ENCODE data around the gene SPATA33.

Gene SPATA33

DNA sequence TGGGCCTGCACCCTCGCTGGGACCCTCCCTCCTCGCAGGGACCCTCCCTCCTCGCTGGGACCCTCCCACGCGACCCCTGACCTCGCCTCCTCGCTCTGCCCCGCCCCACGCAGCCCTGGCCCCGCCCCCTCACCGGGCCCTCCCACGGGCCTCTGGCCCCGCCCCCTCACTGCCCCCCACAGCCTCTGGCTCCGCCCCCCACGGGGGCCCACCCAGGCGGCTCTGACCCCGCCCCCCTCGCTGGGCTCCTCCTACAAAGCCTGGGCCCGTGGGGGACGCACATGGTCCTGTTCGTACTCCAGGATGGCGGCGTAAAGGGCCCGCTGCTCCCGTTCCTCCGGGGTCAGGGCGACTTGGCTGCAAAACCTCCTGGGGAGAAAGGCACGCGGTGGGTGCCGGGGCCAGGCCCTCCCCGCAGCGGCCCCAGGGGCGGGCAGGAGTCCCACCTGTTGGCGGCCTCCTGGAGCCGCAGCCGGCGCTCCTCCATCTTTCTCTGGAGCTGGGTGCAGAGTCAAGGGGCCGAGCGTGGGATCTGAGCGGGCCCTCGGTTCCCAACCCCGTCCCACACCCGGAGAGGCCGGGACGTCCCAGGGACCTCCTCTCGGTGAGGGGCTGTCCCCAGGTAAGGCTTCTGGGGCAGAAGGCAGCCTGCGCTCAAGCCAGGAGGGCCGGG lies 54.1 kb downstream of the SPATA33 start:
- peak; percentile 77 for DNase-seq

DNA sequence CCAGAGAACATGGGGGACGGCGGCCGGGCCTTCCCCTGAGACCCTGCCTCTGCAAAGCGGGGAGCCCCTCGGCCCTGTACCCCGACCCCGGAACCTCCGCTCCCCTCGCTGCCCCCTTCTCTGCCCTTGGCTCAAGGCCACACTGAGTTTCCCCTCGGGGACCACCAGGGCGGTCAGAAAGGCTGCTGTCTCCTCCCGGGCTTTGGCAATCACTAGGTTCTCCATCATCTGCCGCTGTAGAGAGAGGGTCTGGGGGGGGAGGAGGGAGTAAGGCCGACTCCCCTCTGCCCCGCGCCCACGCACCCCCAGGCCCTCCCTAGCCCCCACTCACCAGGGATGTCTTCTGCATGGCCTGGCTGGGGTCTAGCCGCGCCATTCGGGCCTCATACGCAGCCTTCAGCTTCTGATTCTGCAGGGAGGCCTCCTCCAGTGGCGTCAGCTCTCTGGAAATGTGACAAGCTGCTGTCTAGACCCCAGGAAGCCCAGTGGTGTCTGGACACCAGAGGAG lies 54.7 kb downstream of the SPATA33 start:
- DNase-seq: no peak

DNA sequence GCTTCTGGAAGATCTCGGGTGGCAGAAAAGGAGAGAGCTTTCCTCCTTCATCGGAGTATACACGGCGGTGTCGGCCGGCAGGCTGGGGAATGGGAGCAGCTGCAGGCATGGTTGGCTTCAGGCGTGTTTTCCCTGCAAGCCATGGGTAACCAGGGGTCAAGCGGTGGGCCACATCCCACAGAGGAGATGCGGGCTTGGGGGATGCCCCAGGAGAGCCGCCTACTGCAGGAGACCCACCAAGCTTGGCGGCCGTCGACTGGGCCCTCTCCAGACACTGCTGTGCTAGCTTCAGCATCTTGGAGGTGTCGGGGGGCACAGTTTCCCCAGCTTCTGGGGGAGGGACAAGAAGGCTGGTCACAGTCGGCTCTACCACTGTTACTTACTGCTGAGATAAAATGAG lies 58.9 kb downstream of the SPATA33 start:
- DNase-seq: no peak

DNA sequence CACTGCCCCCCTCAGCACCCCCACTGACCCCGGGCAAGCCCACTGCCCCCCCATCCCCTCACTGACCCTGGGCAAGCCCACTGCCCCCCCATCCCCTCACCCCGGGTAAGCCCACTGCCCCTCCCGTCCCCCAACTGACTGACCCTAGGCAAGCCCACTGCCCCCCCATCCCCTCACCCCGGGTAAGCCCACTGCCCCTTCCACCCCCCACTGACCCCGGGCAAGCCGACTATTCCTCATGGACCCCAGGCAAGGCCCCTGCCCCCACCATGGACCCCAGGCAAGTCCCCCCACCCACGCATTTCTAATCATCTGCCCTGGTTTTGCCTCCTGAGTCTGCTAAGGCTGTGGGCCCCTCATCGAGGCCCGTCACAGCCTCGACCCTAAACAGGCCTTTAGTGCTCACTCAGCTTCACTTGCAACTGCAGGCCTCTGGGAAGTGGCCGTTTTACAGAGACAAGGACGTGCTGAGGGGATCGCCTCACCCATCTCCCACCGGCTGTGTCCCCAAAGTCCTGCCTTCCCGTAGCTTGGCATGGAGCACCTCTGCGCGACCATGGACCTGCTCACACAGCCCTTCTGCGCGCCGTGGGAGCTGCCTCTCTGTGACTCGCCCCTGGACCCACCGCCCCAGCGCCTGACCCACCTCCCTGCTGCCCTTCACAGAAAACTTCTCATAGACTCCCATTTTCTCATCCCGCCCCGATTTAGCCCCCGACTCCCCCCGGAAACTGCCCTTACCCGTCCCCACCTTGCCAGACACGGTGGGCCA lies 59.5 kb downstream of the SPATA33 start:
- no peak for DNase-seq

DNA sequence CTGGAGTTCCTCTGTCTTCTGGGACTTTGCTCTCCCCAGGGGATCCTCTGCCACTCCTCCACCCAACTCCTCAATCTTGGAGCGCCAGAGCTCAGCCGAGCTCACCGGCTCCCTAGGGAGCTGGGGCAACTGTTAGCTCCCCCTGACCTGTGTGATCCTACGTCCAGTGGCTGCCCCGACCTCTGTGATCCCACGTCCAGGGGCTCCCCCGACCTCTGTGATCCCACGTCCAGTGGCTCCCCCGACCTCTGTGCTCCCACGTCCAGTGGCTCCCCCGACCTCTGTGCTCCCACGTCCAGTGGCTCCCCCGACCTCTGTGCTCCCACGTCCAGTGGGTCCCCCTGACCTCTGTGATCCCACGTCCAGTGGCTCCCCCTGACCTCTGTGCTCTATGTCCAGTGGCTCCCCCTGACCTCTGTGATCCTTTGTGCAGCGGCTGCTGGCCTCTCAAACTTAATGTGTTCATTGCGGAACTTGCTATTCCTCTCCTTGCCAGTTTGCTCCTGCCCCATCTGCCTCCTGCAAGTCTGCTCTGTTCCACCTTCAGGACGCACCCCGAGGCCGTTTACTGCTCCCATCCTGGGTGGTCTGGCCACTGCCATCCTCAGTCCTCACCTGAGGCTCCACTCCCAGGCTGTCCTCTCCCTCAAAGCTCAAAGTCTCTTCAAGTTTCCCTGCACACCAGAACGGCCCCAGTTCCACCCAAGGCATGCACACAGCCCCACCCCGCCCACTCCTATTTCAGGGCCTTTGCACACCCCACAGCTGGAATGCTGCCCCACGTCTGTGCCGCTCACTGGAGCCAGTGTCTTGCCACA lies 60.3 kb downstream of the SPATA33 start:
- DNase-seq: no peak
